Mesangial cell (primary cell): ENCODE data around the gene SIGLEC6. TPM values are rescaled to one million over a fixed set of nuclear protein-coding genes. Genes with fewer than 3 reads are reported as not detected.

Experiments
- total RNA-seq: library from RNA; depleted of rRNA; stranded (reverse); fragments of >200 nt; gene quantifications from 2 replicates; pipeline ENCODE4 v1.2.3, GENCODE V29; 2015

The SIGLEC6 gene
- not detected in 2 replicates for total RNA-seq

DNA sequence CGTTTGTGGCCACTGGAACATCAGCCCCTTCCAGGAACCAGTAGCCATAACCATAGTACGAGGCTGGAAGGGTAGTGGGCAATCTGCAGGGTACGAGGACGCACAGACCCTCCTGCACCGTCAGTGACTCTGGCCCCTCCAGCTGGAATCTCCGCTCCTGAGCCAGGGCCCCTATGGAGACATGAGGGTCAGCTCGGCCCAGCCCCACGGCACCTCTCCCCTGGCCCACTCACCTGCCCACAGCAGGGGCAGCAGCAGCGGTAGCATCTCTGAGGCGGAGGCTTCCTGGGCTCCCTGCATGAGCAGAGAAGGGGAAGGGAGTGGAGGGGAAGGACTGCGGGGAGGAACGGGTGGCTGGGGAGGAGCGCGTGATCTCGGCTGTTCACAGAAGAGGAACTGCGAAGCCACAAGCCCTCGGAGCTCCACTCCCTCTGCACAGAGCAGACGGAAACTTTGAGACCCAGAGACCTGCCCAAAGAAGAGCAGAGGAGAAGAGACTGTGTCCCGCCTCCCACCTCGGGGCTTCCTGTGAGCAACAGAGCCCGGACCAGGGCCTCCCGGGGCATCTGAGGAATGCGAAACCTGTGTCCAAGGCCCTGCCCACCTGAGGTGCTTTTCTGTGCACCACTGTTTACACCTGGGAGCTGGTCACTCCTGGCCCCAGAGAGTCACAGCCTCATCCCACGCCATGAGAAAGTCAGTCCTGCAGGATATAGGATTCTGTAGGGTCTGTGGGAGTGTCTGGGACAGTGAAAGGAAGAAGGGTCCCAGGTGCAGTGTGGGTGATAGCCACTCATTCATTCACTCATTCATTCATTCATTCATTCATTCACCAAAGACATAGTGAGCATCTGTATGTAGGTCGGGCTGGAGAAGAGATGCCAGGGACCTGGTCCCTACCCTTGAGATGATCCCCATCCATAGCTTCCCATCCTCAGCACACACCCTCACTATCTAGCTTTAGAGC, at the start of gene SIGLEC6:
TSS of gene SIGLEC6 (minus strand) at position 322 of the 967 bp plus-strand sequence. CDS start at position 300, 22 bp downstream.

DNA sequence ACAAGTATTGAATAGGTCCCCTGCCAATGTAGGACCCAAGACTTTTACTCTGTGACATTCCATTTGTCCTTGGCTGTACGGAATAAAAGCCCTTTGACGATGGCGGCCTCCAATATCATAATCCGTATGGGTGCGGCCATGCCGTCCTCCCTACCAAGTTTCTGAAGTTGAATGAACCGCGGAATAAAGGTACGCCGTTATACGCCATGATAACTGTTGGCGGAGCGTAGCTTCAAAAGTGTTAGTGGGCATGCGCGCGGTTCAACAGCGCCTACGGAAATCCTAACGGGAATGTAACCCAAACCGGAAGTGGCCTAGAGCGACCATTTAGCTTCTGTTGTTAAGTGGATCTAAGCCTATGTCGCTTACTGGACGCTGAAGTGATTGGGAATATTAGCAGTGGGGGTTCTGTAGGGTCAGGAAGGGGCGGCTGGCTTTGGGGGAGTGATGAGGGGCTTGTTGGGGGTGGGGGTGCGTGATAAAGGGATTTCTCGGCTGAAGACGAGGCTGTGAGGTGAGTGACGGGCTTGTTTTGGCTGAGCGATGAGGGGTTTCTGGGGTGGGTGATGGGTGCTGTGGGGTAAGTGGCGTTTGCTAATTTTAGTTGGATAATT, 39.6 kb upstream of the SIGLEC6 start, which contains the start of gene ZNF175:
TSS of gene ZNF175 (plus strand) at position 322 of the 614 bp plus-strand sequence. CDS start 2,047 bp downstream, outside the sequence.

DNA sequence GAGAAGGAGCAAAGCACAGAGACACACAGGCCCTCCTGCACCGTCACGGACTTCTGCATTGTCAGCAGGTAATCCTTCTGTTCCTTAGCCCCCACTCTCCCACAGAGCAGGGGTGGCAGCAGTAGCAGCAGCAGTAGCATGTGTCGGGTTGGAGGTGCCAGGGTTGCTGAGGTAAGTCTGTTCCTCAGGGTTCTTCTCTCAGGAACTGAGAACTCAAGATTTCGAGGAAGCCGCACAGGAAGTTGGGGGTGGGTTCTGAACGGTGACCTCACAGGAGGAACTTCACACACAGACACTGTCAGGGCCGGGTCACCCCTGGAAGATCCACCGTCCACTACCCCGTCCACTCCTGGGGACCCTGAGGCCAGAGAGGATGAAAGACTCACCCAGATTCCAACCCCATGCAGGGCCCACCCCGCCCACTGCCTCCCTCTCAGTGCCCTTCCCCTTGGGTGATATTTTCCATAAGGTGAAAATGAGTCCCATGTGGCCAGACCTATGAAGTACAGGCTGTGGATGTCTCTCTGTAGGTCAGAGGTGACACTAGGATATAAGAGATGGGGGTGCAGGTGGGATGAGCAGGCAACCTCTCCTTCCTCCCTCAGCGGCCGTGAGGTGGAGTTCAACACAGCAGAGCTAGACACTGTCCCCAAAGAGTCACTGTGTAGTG, 29.7 kb downstream of the SIGLEC6 start, which contains the start of gene SIGLEC12:
TSS of gene SIGLEC12 (minus strand) at position 207 of the 670 bp plus-strand sequence. CDS start at position 140, 67 bp downstream.

DNA sequence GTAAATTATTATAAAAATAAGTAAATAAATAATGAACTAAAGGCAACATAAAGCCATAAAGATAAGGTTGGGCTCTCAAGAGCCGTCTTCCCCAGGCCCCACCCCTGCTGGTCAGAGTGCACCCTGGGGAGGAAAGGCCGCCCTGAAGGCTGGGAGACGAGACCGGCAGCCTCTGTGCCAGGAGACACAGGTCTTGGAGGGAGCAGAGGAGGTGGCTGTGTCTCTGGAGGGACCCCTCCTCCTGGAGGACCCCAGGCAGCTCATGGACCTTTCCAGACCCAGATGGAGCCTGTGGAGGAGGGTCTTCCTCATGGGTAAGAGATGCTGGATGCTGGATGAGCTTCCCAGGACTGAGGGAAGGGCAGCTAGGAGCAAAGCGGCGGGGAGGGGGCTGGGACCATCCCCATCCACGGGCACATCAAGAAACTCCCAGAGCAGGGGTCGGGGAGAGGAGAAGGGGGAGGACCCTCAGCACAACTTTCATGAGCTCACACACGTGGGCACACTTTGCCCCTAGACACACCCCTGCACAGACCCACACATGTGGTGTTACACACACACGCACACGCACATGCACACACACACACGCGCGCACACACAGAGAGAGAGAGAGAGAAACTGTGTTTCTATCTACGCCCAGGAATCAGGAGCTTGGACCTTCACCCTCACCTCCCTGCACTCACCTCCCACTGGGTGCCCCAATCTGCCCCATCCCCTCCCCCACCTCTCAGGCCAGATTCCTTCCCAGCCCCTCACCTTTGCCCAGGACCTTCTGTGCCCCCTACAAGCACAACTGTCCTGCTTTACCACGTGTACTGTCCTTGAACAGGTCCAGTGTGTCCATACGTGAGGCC, 52.9 kb downstream of the SIGLEC6 start, which contains the start of gene CEACAM18:
TSS of gene CEACAM18 (plus strand) at position 159 of the 854 bp plus-strand sequence.

Other genes with a start within 250 kb of the SIGLEC6 start
- not detected in 2 replicates for gene IGLON5, start 220.0 kb downstream of the SIGLEC6 start, total RNA-seq
- gene VSIG10L, start 189.5 kb downstream of the SIGLEC6 start, total RNA-seq, result 0.33 and 0.76 TPM in 2 replicates
- 37.6 and 48.7 TPM in 2 replicates for gene ETFB, start 165.3 kb downstream of the SIGLEC6 start, total RNA-seq
- not detected in 2 replicates for gene CLDND2, start 162.7 kb downstream of the SIGLEC6 start, total RNA-seq
- gene NKG7, start 159.0 kb downstream of the SIGLEC6 start, total RNA-seq, result not detected in 2 replicates
- not detected in 2 replicates for gene LIM2, start 143.7 kb downstream of the SIGLEC6 start, total RNA-seq
- gene C19orf84, start 141.1 kb downstream of the SIGLEC6 start, total RNA-seq, result not detected in 2 replicates
- not detected in 2 replicates for gene SIGLEC10, start 114.0 kb downstream of the SIGLEC6 start, total RNA-seq
- gene SIGLEC8, start 73.2 kb downstream of the SIGLEC6 start, total RNA-seq, result not detected in 2 replicates
- gene CEACAM18, start 53.1 kb downstream of the SIGLEC6 start, total RNA-seq, result not detected in 2 replicates
- gene SIGLEC12, start 29.9 kb downstream of the SIGLEC6 start, total RNA-seq, result not detected in 2 replicates
- gene ZNF175, start 39.6 kb upstream of the SIGLEC6 start, total RNA-seq, result 1.6 and 2.4 TPM in 2 replicates
- not detected in 2 replicates for gene SIGLEC5, start 98.7 kb upstream of the SIGLEC6 start, total RNA-seq
- not detected in 2 replicates for gene SIGLEC14, start 115.2 kb upstream of the SIGLEC6 start, total RNA-seq
- gene SPACA6, start 161.7 kb upstream of the SIGLEC6 start, total RNA-seq, result 8.1 and 13.1 TPM in 2 replicates
- gene HAS1, start 192.3 kb upstream of the SIGLEC6 start, total RNA-seq, result 0.33 TPM in 1 of 2 replicates, not detected in the other
- gene FPR1, start 220.2 kb upstream of the SIGLEC6 start, total RNA-seq, result 0.81 TPM in 1 of 2 replicates, not detected in the other
- not detected in 2 replicates for gene FPR2, start 229.5 kb upstream of the SIGLEC6 start, total RNA-seq